ENCODE data around the gene TLX2.

GRCh38 chr2:74472945-74473258, 41.3 kb upstream of the TLX2 start:
- no peak for TF ChIP-seq CTCF (tag by site-specific recombination; IDR thresholded peaks at IDR 0.05)
- TF ChIP-seq ZNF274 (IDR thresholded peaks at IDR 0.05; ENCODE audit: low read length): no peak
- no peak for TF ChIP-seq ZNF274 (tag by site-specific recombination; IDR thresholded peaks at IDR 0.05; ENCODE audit: borderline replicate concordance)
- TF ChIP-seq ZNF214 (tag by site-specific recombination; IDR thresholded peaks at IDR 0.05; ENCODE audit: borderline replicate concordance): no peak
- TF ChIP-seq ZNF121 (tag by site-specific recombination; IDR thresholded peaks at IDR 0.05): no peak
- TF ChIP-seq, protein P1, sequence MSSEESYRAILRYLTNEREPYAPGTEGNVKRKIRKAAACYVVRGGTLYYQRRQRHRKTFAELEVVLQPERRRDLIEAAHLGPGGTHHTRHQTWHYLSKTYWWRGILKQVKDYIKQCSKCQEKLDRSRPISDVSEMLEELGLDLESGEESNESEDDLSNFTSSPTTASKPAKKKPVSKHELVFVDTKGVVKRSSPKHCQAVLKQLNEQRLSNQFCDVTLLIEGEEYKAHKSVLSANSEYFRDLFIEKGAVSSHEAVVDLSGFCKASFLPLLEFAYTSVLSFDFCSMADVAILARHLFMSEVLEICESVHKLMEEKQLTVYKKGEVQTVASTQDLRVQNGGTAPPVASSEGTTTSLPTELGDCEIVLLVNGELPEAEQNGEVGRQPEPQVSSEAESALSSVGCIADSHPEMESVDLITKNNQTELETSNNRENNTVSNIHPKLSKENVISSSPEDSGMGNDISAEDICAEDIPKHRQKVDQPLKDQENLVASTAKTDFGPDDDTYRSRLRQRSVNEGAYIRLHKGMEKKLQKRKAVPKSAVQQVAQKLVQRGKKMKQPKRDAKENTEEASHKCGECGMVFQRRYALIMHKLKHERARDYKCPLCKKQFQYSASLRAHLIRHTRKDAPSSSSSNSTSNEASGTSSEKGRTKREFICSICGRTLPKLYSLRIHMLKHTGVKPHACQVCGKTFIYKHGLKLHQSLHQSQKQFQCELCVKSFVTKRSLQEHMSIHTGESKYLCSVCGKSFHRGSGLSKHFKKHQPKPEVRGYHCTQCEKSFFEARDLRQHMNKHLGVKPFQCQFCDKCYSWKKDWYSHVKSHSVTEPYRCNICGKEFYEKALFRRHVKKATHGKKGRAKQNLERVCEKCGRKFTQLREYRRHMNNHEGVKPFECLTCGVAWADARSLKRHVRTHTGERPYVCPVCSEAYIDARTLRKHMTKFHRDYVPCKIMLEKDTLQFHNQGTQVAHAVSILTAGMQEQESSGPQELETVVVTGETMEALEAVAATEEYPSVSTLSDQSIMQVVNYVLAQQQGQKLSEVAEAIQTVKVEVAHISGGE (tag by site-specific recombination; conservative IDR thresholded peaks at IDR 0.05; ENCODE audit: low read depth): no peak
- TF ChIP-seq YY1 (tag by site-specific recombination; IDR thresholded peaks at IDR 0.05): no peak
- no peak for TF ChIP-seq ZNF239 (tag by site-specific recombination; IDR thresholded peaks at IDR 0.05)
- no peak for TF ChIP-seq ZNF670 (tag by site-specific recombination; IDR thresholded peaks at IDR 0.05; ENCODE audit: low read depth)
- TF ChIP-seq ZNF175 (tag by site-specific recombination; IDR thresholded peaks at IDR 0.05): no peak
- no peak for TF ChIP-seq RBAK (tag by site-specific recombination; IDR thresholded peaks at IDR 0.05)
- TF ChIP-seq ZNF837 (tag by site-specific recombination; IDR thresholded peaks at IDR 0.05): no peak
- TF ChIP-seq KLF1 (tag by site-specific recombination; IDR thresholded peaks at IDR 0.05): no peak
- no peak for TF ChIP-seq ZNF324 (tag by site-specific recombination; IDR thresholded peaks at IDR 0.05)
- TF ChIP-seq, protein P2, sequence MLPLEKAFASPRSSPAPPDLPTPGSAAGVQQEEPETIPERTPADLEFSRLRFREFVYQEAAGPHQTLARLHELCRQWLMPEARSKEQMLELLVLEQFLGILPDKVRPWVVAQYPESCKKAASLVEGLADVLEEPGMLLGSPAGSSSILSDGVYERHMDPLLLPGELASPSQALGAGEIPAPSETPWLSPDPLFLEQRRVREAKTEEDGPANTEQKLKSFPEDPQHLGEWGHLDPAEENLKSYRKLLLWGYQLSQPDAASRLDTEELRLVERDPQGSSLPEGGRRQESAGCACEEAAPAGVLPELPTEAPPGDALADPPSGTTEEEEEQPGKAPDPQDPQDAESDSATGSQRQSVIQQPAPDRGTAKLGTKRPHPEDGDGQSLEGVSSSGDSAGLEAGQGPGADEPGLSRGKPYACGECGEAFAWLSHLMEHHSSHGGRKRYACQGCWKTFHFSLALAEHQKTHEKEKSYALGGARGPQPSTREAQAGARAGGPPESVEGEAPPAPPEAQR (tag by site-specific recombination; IDR thresholded peaks at IDR 0.05): no peak

All from HEK293 (cell line).